ENCODE data around the gene EEF2.

The EEF2 gene

GRCh38 chr19:3936506-3937442, 48.5 kb downstream of the EEF2 start:
- Mint-ChIP-seq H3K4me3 (no peak overlapping the region), H3K9me3 (no peaks in the 10 kb centered on the region), H3K36me3 (ENCODE audit: low read depth) (no peaks in the 10 kb centered on the region), H3K27ac (no peak overlapping the region), H3K27me3 (ENCODE audit: low read depth, poor library complexity) (peaks cover 44% of the 10 kb centered on the region), H3K4me1 (no peaks in the 10 kb centered on the region)
- TF ChIP-seq CTCF (IDR thresholded peaks at IDR 0.05), result no peak
- DNase-seq, result no peak

GRCh38 chr19:3932931-3933810, 52.1 kb downstream of the EEF2 start, which contains the start of gene NMRK2:
Gene NMRK2, plus strand, starts transcription at chr19:3933069. Its CDS starts 603 bp downstream, at chr19:3933672.
- Mint-ChIP-seq H3K27me3 (ENCODE audit: low read depth, poor library complexity) (peaks cover 54% of the 10 kb centered on the region), H3K27ac (no peak within 1 kb of the TSS), H3K9me3 (no peaks in the 10 kb centered on the region), H3K4me3 (peak within 1 kb of the TSS; percentile 56), H3K36me3 (ENCODE audit: low read depth) (no peaks in the 10 kb centered on the region), H3K4me1 (no peaks in the 10 kb centered on the region)
- TF ChIP-seq CTCF (IDR thresholded peaks at IDR 0.05), result no peak
- DNase-seq, result peak; percentile 34

- H3K27ac Mint-ChIP-seq, result no peak overlapping the region
- H3K9me3 Mint-ChIP-seq, result no peaks in the 10 kb centered on the region
- H3K4me3 Mint-ChIP-seq, result no peak overlapping the region
- H3K27me3 Mint-ChIP-seq (ENCODE audit: low read depth, poor library complexity), result peaks cover 54% of the 10 kb centered on the region
- no peaks in the 10 kb centered on the region for H3K36me3 Mint-ChIP-seq (ENCODE audit: low read depth)
- no peaks in the 10 kb centered on the region for H3K4me1 Mint-ChIP-seq
- no peak for DNase-seq
- TF ChIP-seq CTCF (IDR thresholded peaks at IDR 0.05), result no peak
Observed at GRCh38 chr19:3931041-3931440, 54.2 kb downstream of the EEF2 start.
